Measurements from ENCODE around the gene POU4F2. TPM values are rescaled to one million over a fixed set of nuclear protein-coding genes. Genes with fewer than 3 reads are reported as not detected.

Gene POU4F2, protein sequence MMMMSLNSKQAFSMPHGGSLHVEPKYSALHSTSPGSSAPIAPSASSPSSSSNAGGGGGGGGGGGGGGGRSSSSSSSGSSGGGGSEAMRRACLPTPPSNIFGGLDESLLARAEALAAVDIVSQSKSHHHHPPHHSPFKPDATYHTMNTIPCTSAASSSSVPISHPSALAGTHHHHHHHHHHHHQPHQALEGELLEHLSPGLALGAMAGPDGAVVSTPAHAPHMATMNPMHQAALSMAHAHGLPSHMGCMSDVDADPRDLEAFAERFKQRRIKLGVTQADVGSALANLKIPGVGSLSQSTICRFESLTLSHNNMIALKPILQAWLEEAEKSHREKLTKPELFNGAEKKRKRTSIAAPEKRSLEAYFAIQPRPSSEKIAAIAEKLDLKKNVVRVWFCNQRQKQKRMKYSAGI
- not detected in 2 replicates for total RNA-seq

DNA sequence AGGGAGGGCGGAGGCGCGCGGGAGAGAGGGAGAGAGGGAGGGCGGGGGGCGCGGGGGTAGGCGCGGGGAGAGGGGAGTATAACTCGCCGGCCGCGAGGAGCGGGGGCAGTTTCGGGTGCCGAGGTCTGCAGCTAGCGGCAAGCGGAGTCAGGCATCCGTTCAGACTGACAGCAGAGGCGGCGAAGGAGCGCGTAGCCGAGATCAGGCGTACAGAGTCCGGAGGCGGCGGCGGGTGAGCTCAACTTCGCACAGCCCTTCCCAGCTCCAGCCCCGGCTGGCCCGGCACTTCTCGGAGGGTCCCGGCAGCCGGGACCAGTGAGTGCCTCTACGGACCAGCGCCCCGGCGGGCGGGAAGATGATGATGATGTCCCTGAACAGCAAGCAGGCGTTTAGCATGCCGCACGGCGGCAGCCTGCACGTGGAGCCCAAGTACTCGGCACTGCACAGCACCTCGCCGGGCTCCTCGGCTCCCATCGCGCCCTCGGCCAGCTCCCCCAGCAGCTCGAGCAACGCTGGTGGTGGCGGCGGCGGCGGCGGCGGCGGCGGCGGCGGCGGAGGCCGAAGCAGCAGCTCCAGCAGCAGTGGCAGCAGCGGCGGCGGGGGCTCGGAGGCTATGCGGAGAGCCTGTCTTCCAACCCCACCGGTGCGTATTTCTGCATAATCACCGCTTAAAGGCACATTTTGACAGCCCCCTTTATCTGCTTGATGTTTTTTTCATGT is at the start of gene POU4F2:
TSS of gene POU4F2 (plus strand) at position 108 of the 720 bp plus-strand sequence. CDS start at position 356, 248 bp downstream.

Other genes with a start within 250 kb of the POU4F2 start
- gene SLC10A7, start 117.0 kb upstream of the POU4F2 start, total RNA-seq: 10.6 and 13.8 TPM in 2 replicates

Measured in epithelial cell of alveolus of lung (primary cell).